Nephron progenitor cell (in vitro differentiated cells): ENCODE data around the gene MEIKIN.
A peak's percentile ranks its signal among the peaks of the same experiment; 100 is the strongest.

Experiments used
- DNase-seq: peaks from one replicate; pipeline ENCODE4 v3.0.0; 2021
- H3K27ac Mint-ChIP-seq: 2 replicates; pipeline ENCODE4 v1.8.0; 2021; ENCODE audit warnings: mild to moderate bottlenecking, moderate library complexity, mixed read lengths
- H3K27me3 Mint-ChIP-seq: 2 replicates; pipeline ENCODE4 v1.8.0; 2021; ENCODE audit warnings: mild to moderate bottlenecking, low read depth, mixed read lengths; ENCODE audit not compliant: poor library complexity
- H3K36me3 Mint-ChIP-seq: 2 replicates; pipeline ENCODE4 v1.8.0; 2021; ENCODE audit warnings: low read depth, mixed read lengths
- H3K4me1 Mint-ChIP-seq: 2 replicates; pipeline ENCODE4 v1.8.0; 2021; ENCODE audit warnings: mixed read lengths
- H3K4me3 Mint-ChIP-seq: 2 replicates; pipeline ENCODE4 v1.8.0; 2021; ENCODE audit warnings: mild to moderate bottlenecking, moderate library complexity, mixed read lengths
- H3K9me3 Mint-ChIP-seq: 2 replicates; pipeline ENCODE4 v1.8.0; 2021; ENCODE audit warnings: mild to moderate bottlenecking, moderate library complexity, mixed read lengths
- CTCF ChIP-seq: fragments of 200-600 bp; sonication (generic); IDR thresholded peaks from 2 replicates; pipeline ENCODE4 v1.5.0; 2021; ENCODE audit warnings: antibody characterized with exemption

MEIKIN gene

GRCh38 chr5:131991593-131992324 lies 46.3 kb upstream of the MEIKIN start:
- no peak for DNase-seq
- peak overlapping the region; percentile 26 for H3K27ac Mint-ChIP-seq

GRCh38 chr5:131990716-131991115 lies 45.3 kb upstream of the MEIKIN start:
- no peak for TF ChIP-seq CTCF
- Mint-ChIP-seq H3K4me3 (no peak overlapping the region), H3K9me3 (no peaks in the 10 kb centered on the region), H3K36me3 (no peaks in the 10 kb centered on the region), H3K27me3 (peaks cover 2% of the 10 kb centered on the region), H3K4me1 (peaks cover 7% of the 10 kb centered on the region), H3K27ac (no peak overlapping the region)
- no peak for DNase-seq

More at GRCh38 chr5:131991593-131992324, 46.3 kb upstream of the MEIKIN start:
- peaks cover 10% of the 10 kb centered on the region for H3K4me1 Mint-ChIP-seq
- no peak overlapping the region for H3K4me3 Mint-ChIP-seq
- H3K9me3 Mint-ChIP-seq: no peaks in the 10 kb centered on the region
- H3K36me3 Mint-ChIP-seq: no peaks in the 10 kb centered on the region
- H3K27me3 Mint-ChIP-seq: no peaks in the 10 kb centered on the region
- no peak for TF ChIP-seq CTCF

- H3K9me3 Mint-ChIP-seq: no peaks in the 10 kb centered on the region
- no peak for DNase-seq
- no peak for TF ChIP-seq CTCF
- no peak overlapping the region for H3K4me3 Mint-ChIP-seq
- peaks cover 2% of the 10 kb centered on the region for H3K27me3 Mint-ChIP-seq
- H3K27ac Mint-ChIP-seq: no peak overlapping the region
- peaks cover 12% of the 10 kb centered on the region for H3K4me1 Mint-ChIP-seq
- no peaks in the 10 kb centered on the region for H3K36me3 Mint-ChIP-seq
These were observed 43.1 kb upstream of the MEIKIN start for GRCh38 chr5:131988601-131989000.

- no peak overlapping the region for H3K4me3 Mint-ChIP-seq
- no peak for TF ChIP-seq CTCF
- no peak for DNase-seq
- H3K27ac Mint-ChIP-seq: no peak overlapping the region
- peaks cover 3% of the 10 kb centered on the region for H3K27me3 Mint-ChIP-seq
- H3K9me3 Mint-ChIP-seq: no peaks in the 10 kb centered on the region
- peaks cover 22% of the 10 kb centered on the region for H3K4me1 Mint-ChIP-seq
- no peaks in the 10 kb centered on the region for H3K36me3 Mint-ChIP-seq
These were observed 41.8 kb upstream of the MEIKIN start for GRCh38 chr5:131987251-131987650.

GRCh38 chr5:131986161-131986912 lies 40.9 kb upstream of the MEIKIN start:
- H3K9me3 Mint-ChIP-seq: no peaks in the 10 kb centered on the region
- H3K4me3 Mint-ChIP-seq: no peak overlapping the region
- no peak for DNase-seq
- H3K4me1 Mint-ChIP-seq: peaks cover 22% of the 10 kb centered on the region
- TF ChIP-seq CTCF: no peak
- peaks cover 5% of the 10 kb centered on the region for H3K27me3 Mint-ChIP-seq
- H3K36me3 Mint-ChIP-seq: no peaks in the 10 kb centered on the region
- peak overlapping the region; percentile 3 for H3K27ac Mint-ChIP-seq
